ACC112 (cell line): ENCODE measurements around the gene GRAMD2A.
"Not testable (repeated sequence)": the region's sequence is repeated elsewhere in the genome, so short reads cannot be mapped to it uniquely, and the experiment has no call there.

ENCODE experiments used
- H2AFZ ChIP-seq: fragments of 200-600 bp; sonication (generic); one replicate; pipeline ENCODE4 v1.6.0; 2017; ENCODE audit warnings: antibody characterized with exemption, low read length; ENCODE audit not compliant: unreplicated experiment
- H3K27ac ChIP-seq: fragments of 200-600 bp; sonication (generic); 2 replicates; pipeline ENCODE4 v1.5.1; 2014; ENCODE audit warnings: low read depth, mild to moderate bottlenecking, antibody characterized with exemption, low read length, moderate library complexity
- H3K27me3 ChIP-seq: fragments of 200-600 bp; sonication (generic); 2 replicates; pipeline ENCODE4 v1.6.1; 2014; ENCODE audit warnings: mild to moderate bottlenecking, antibody characterized with exemption, low read length, moderate library complexity, mixed read lengths; ENCODE audit not compliant: insufficient read depth
- H3K36me3 ChIP-seq: fragments of 200-600 bp; sonication (generic); 2 replicates; pipeline ENCODE4 v1.6.1; 2016; ENCODE audit warnings: mild to moderate bottlenecking, antibody characterized with exemption, low read length, moderate library complexity, mixed read lengths; ENCODE audit not compliant: insufficient read depth
- H3K4me1 ChIP-seq: fragments of 200-600 bp; sonication (generic); one replicate; pipeline ENCODE4 v1.6.1; 2016; ENCODE audit warnings: low read length, mixed read lengths; ENCODE audit not compliant: insufficient read depth, unreplicated experiment, control insufficient read depth
- H3K4me3 ChIP-seq: fragments of 200-600 bp; sonication (generic); 2 replicates; pipeline ENCODE4 v1.5.1; 2014; ENCODE audit warnings: mild to moderate bottlenecking, low read depth, low read length
- H3K79me2 ChIP-seq: fragments of 200-600 bp; sonication (generic); one replicate; pipeline ENCODE4 v1.6.0; 2016; ENCODE audit warnings: low read length; ENCODE audit not compliant: control insufficient read depth, unreplicated experiment, insufficient read depth

Gene GRAMD2A

GRCh38 chr15:72175186-72176044 lies 22.2 kb downstream of the GRAMD2A start:
- Histone ChIP-seq H3K36me3 (no peaks in the 10 kb centered on the region), H3K79me2 (no peaks in the 10 kb centered on the region), H2AFZ (no peak overlapping the region), H3K27me3 (0 out of 2 replicates have a peak, but pooled peaks cover 4% of the 10 kb centered on the region), H3K4me1 (no peaks in the 10 kb centered on the region), H3K27ac (no peak overlapping the region), H3K4me3 (no peak overlapping the region)

GRCh38 chr15:72174551-72175165 lies 22.9 kb downstream of the GRAMD2A start:
- H3K36me3 ChIP-seq: no peaks in the 10 kb centered on the region
- no peaks in the 10 kb centered on the region for H3K4me1 ChIP-seq
- H3K27ac ChIP-seq: no peak overlapping the region
- no peaks in the 10 kb centered on the region for H3K79me2 ChIP-seq
- H3K27me3 ChIP-seq: 0 out of 2 replicates have a peak, but pooled peaks cover 4% of the 10 kb centered on the region
- H3K4me3 ChIP-seq: no peak overlapping the region
- H2AFZ ChIP-seq: no peak overlapping the region

- no peak overlapping the region for H3K4me3 ChIP-seq
- H2AFZ ChIP-seq: no peak overlapping the region
- H3K4me1 ChIP-seq: no peaks in the 10 kb centered on the region
- no peaks in the 10 kb centered on the region for H3K79me2 ChIP-seq
- no peak overlapping the region for H3K27ac ChIP-seq
- 0 out of 2 replicates have a peak, but pooled peaks cover 4% of the 10 kb centered on the region for H3K27me3 ChIP-seq
- no peaks in the 10 kb centered on the region for H3K36me3 ChIP-seq
Observed at GRCh38 chr15:72173864-72174550, 23.6 kb downstream of the GRAMD2A start.

- no peak overlapping the region for H3K4me3 ChIP-seq
- H3K79me2 ChIP-seq: no peaks in the 10 kb centered on the region
- H3K36me3 ChIP-seq: no peaks in the 10 kb centered on the region
- H3K4me1 ChIP-seq: no peaks in the 10 kb centered on the region
- H3K27ac ChIP-seq: no peak overlapping the region
- H2AFZ ChIP-seq: no peak overlapping the region
- 0 out of 2 replicates have a peak, but pooled peaks cover 6% of the 10 kb centered on the region for H3K27me3 ChIP-seq
Observed at GRCh38 chr15:72173401-72173800, 24.2 kb downstream of the GRAMD2A start.

GRCh38 chr15:72172796-72173195 lies 24.8 kb downstream of the GRAMD2A start:
- 0 out of 2 replicates have a peak, but pooled peaks cover 9% of the 10 kb centered on the region for H3K27me3 ChIP-seq
- H3K27ac ChIP-seq: no peak overlapping the region
- H3K4me3 ChIP-seq: no peak overlapping the region
- H3K36me3 ChIP-seq: no peaks in the 10 kb centered on the region
- no peak overlapping the region for H2AFZ ChIP-seq
- no peaks in the 10 kb centered on the region for H3K4me1 ChIP-seq
- H3K79me2 ChIP-seq: no peaks in the 10 kb centered on the region

GRCh38 chr15:72171978-72172377 lies 25.6 kb downstream of the GRAMD2A start:
- H2AFZ ChIP-seq, H3K27me3 ChIP-seq, H3K4me3 ChIP-seq, H3K4me1 ChIP-seq, H3K36me3 ChIP-seq, H3K27ac ChIP-seq, H3K79me2 ChIP-seq: not testable (repeated sequence)

- Histone ChIP-seq H3K4me1 (no peaks in the 10 kb centered on the region), H2AFZ (no peak overlapping the region), H3K27ac (no peak overlapping the region), H3K27me3 (0 out of 2 replicates have a peak, but pooled peaks cover 9% of the 10 kb centered on the region), H3K79me2 (no peaks in the 10 kb centered on the region), H3K4me3 (no peak overlapping the region), H3K36me3 (no peaks in the 10 kb centered on the region)
Observed at GRCh38 chr15:72170691-72171090, 26.9 kb downstream of the GRAMD2A start.

- Histone ChIP-seq H3K27me3 (0 out of 2 replicates have a peak, but pooled peaks cover 9% of the 10 kb centered on the region), H3K4me1 (no peaks in the 10 kb centered on the region), H3K36me3 (no peaks in the 10 kb centered on the region), H3K4me3 (no peak overlapping the region), H3K79me2 (no peaks in the 10 kb centered on the region), H2AFZ (no peak overlapping the region), H3K27ac (no peak overlapping the region)
Observed at GRCh38 chr15:72169921-72170611, 27.5 kb downstream of the GRAMD2A start.

- Histone ChIP-seq H3K79me2 (no peaks in the 10 kb centered on the region), H2AFZ (no peak overlapping the region), H3K36me3 (no peaks in the 10 kb centered on the region), H3K4me1 (no peaks in the 10 kb centered on the region), H3K27me3 (0 out of 2 replicates have a peak, but pooled peaks cover 9% of the 10 kb centered on the region), H3K4me3 (no peak overlapping the region), H3K27ac (no peak overlapping the region)
Observed at GRCh38 chr15:72169236-72169920, 28.2 kb downstream of the GRAMD2A start.

- H3K27ac ChIP-seq: no peak overlapping the region
- no peak overlapping the region for H3K4me3 ChIP-seq
- no peak overlapping the region for H2AFZ ChIP-seq
- H3K36me3 ChIP-seq: no peaks in the 10 kb centered on the region
- no peaks in the 10 kb centered on the region for H3K79me2 ChIP-seq
- 0 out of 2 replicates have a peak, but pooled peaks cover 9% of the 10 kb centered on the region for H3K27me3 ChIP-seq
- H3K4me1 ChIP-seq: no peaks in the 10 kb centered on the region
Observed at GRCh38 chr15:72168808-72169190, 28.8 kb downstream of the GRAMD2A start.
